ENCODE data around the gene VTI1A.

VTI1A gene

GRCh38 chr10:112779025-112779770 lies 332.2 kb downstream of the VTI1A start:
- no peak for DNase-seq (ENCODE audit: low spot score)
- FAIRE-seq: no peak

GRCh38 chr10:112782200-112782907 lies 335.3 kb downstream of the VTI1A start:
- DNase-seq (ENCODE audit: low spot score): no peak
- FAIRE-seq: no peak

GRCh38 chr10:112783351-112784021 lies 336.5 kb downstream of the VTI1A start:
- FAIRE-seq (no peak), DNase-seq (ENCODE audit: low spot score) (no peak)

- DNase-seq (ENCODE audit: low spot score): no peak
- FAIRE-seq: no peak
Measured at GRCh38 chr10:112784022-112784461, 337.0 kb downstream of the VTI1A start.

GRCh38 chr10:112785089-112785488 lies 338.1 kb downstream of the VTI1A start:
- no peak for DNase-seq (ENCODE audit: low spot score)
- FAIRE-seq: no peak

GRCh38 chr10:112789248-112789647 lies 342.2 kb downstream of the VTI1A start:
- FAIRE-seq (no peak), DNase-seq (ENCODE audit: low spot score) (no peak)

- FAIRE-seq (no peak), DNase-seq (ENCODE audit: low spot score) (no peak)
Measured at GRCh38 chr10:112790030-112790429, 343.0 kb downstream of the VTI1A start.

- DNase-seq (ENCODE audit: low spot score) (no peak), FAIRE-seq (no peak)
Measured at GRCh38 chr10:112790921-112791320, 343.9 kb downstream of the VTI1A start.

- DNase-seq (ENCODE audit: low spot score) (no peak), FAIRE-seq (no peak)
Measured at GRCh38 chr10:112791447-112791846, 344.4 kb downstream of the VTI1A start.

- FAIRE-seq: no peak
- no peak for DNase-seq (ENCODE audit: low spot score)
Measured at GRCh38 chr10:112792487-112793201, 345.6 kb downstream of the VTI1A start.

- DNase-seq (ENCODE audit: low spot score): no peak
- FAIRE-seq: no peak
Measured at GRCh38 chr10:112793202-112793921, 346.3 kb downstream of the VTI1A start.

GRCh38 chr10:112794201-112794600 lies 347.2 kb downstream of the VTI1A start:
- DNase-seq (ENCODE audit: low spot score) (no peak), FAIRE-seq (no peak)

GRCh38 chr10:112795067-112795466 lies 348.1 kb downstream of the VTI1A start:
- DNase-seq (ENCODE audit: low spot score): no peak
- FAIRE-seq: no peak

GRCh38 chr10:112797197-112797596 lies 350.2 kb downstream of the VTI1A start:
- DNase-seq (ENCODE audit: low spot score): no peak
- FAIRE-seq: no peak

GRCh38 chr10:112797855-112798254 lies 350.8 kb downstream of the VTI1A start:
- FAIRE-seq (no peak), DNase-seq (ENCODE audit: low spot score) (no peak)

- no peak for DNase-seq (ENCODE audit: low spot score)
- FAIRE-seq: no peak
Measured at GRCh38 chr10:112799038-112799437, 352.0 kb downstream of the VTI1A start.

- FAIRE-seq: no peak
- DNase-seq (ENCODE audit: low spot score): no peak
Measured at GRCh38 chr10:112799726-112800510, 352.9 kb downstream of the VTI1A start.

GRCh38 chr10:112801004-112801403 lies 354.0 kb downstream of the VTI1A start:
- FAIRE-seq: no peak
- DNase-seq (ENCODE audit: low spot score): no peak

GRCh38 chr10:112801748-112802147 lies 354.7 kb downstream of the VTI1A start:
- DNase-seq (ENCODE audit: low spot score) (no peak), FAIRE-seq (no peak)

GRCh38 chr10:112802411-112803022 lies 355.5 kb downstream of the VTI1A start:
- no peak for DNase-seq (ENCODE audit: low spot score)
- no peak for FAIRE-seq
